Fibroblast of villous mesenchyme (primary cell): Measurements from ENCODE around the gene KCNQ1. TPM values are rescaled to one million over a fixed set of nuclear protein-coding genes. Genes with fewer than 3 reads are reported as not detected.

ENCODE experiments used
- DNase-seq: peaks from one replicate; pipeline ENCODE4 v3.0.0-alpha.2; 2010; ENCODE audit warnings: low read depth
- H3K4me3 ChIP-seq: 2 replicates; pipeline ENCODE4 v1.5.1; 2011; ENCODE audit warnings: low read depth, mild to moderate bottlenecking, low read length
- CTCF ChIP-seq: IDR thresholded peaks from 2 replicates; pipeline ENCODE4 v1.5.1; 2012; ENCODE audit warnings: low read depth, mild to moderate bottlenecking, low read length; ENCODE audit not compliant: insufficient read depth
- total RNA-seq: library from RNA; depleted of rRNA; stranded (reverse); fragments of >200 nt; gene quantifications from 2 replicates; pipeline ENCODE4 v1.2.3, GENCODE V29; 2012

Gene KCNQ1
- total RNA-seq, 1 donor, result not detected

- DNase-seq, result no peak
- no peak for TF ChIP-seq CTCF
- no peak overlapping the region for H3K4me3 ChIP-seq
Observed at GRCh38 chr11:2793701-2794045, 348.9 kb downstream of the KCNQ1 start.

- H3K4me3 ChIP-seq, result no peak overlapping the region
- no peak for TF ChIP-seq CTCF
- DNase-seq, result no peak
Observed at GRCh38 chr11:2794046-2794967, 349.5 kb downstream of the KCNQ1 start.

- TF ChIP-seq CTCF, result no peak
- DNase-seq, result no peak
- no peak overlapping the region for H3K4me3 ChIP-seq
Observed at GRCh38 chr11:2794968-2795322, 350.1 kb downstream of the KCNQ1 start.

- DNase-seq, result no peak
- no peak overlapping the region for H3K4me3 ChIP-seq
- no peak for TF ChIP-seq CTCF
Observed at GRCh38 chr11:2795491-2795991, 350.7 kb downstream of the KCNQ1 start.

GRCh38 chr11:2796091-2796490 is 351.3 kb downstream of the KCNQ1 start:
- TF ChIP-seq CTCF, result no peak
- no peak overlapping the region for H3K4me3 ChIP-seq
- DNase-seq, result no peak

GRCh38 chr11:2796508-2797113 is 351.8 kb downstream of the KCNQ1 start:
- no peak for TF ChIP-seq CTCF

More at GRCh38 chr11:2796508-2797113, 351.8 kb downstream of the KCNQ1 start:
- no peak overlapping the region for H3K4me3 ChIP-seq
- DNase-seq, result no peak
